IMR-90 (cell line): ENCODE results near the gene HNRNPL. TPM values are rescaled to one million over a fixed set of nuclear protein-coding genes. Genes with fewer than 3 reads are reported as not detected.
A peak's percentile ranks its signal among the peaks of the same experiment; 100 is the strongest.

Experiments
- ATAC-seq: fragments of 200-7000 bp; cut with Tn5 transposase; 2 replicates; pipeline ENCODE4 v1.9.1; 2020; ENCODE audit warnings: low read depth, mild to moderate bottlenecking, moderate library complexity
- BruUV-seq: library from RNA; stranded (reverse); fragments of 400-500 nt; replicated peaks from 2 replicates; lab custom pipeline; 2021; lab: Mats Ljungman, UMichigan
- CTCF ChIA-PET: fragments of 300-600 bp; formaldehyde crosslinking; extraction: SDS; loops from one replicate; lab custom pipeline; 2021; ENCODE audit warnings: antibody characterized with exemption; lab: Yijun Ruan, JAX
- POLR2A ChIA-PET: fragments of 300-600 bp; sonication (Branson Sonifier 250); formaldehyde crosslinking; loops from one replicate; lab custom pipeline; 2022; ENCODE audit warnings: antibody characterized with exemption; ENCODE audit not compliant: unreplicated experiment; lab: Charles Lee
- DNase-seq: peaks from one replicate; pipeline ENCODE4 v3.0.0; 2013
- H2AFZ ChIP-seq: replicated peaks from 2 replicates; pipeline ENCODE3; 2013; ENCODE audit warnings: low read length, mild to moderate bottlenecking; ENCODE audit not compliant: poor library complexity
- H2AK5ac ChIP-seq: 2 replicates; pipeline ENCODE4 v1.6.1; 2013; ENCODE audit warnings: low read depth, low read length, inconsistent platforms
- H2AK9ac ChIP-seq: replicated peaks from 2 replicates; pipeline ENCODE3; 2013; ENCODE audit warnings: mild to moderate bottlenecking, low read depth, low read length, moderate library complexity; ENCODE audit not compliant: poor library complexity
- H2BK120ac ChIP-seq: 2 replicates; pipeline ENCODE4 v1.6.1; 2013; ENCODE audit warnings: low read depth, low read length, inconsistent platforms
- H2BK15ac ChIP-seq: 3 replicates; pipeline ENCODE4 v1.6.1; 2013; ENCODE audit warnings: low read depth, low read length, inconsistent platforms
- H2BK20ac ChIP-seq: 2 replicates; pipeline ENCODE4 v1.6.1; 2013; ENCODE audit warnings: low read depth, mild to moderate bottlenecking, inconsistent platforms, low read length, moderate library complexity
- H2BK5ac ChIP-seq: 2 replicates; pipeline ENCODE4 v1.6.1; 2013; ENCODE audit warnings: mild to moderate bottlenecking, low read depth, low read length, inconsistent platforms; ENCODE audit not compliant: poor library complexity, severe bottlenecking
- H3K14ac ChIP-seq: replicated peaks from 2 replicates; pipeline ENCODE4 v1.6.1; 2013; ENCODE audit warnings: low read depth, low read length, inconsistent platforms
- H3K18ac ChIP-seq: 2 replicates; pipeline ENCODE4 v1.6.1; 2013; ENCODE audit warnings: low read depth, low read length, control low read depth
- H3K23ac ChIP-seq: 2 replicates; pipeline ENCODE4 v1.6.1; 2013; ENCODE audit warnings: low read depth, low read length, inconsistent platforms
- H3K27ac ChIP-seq: 2 replicates; pipeline ENCODE4 v1.5.1; 2013; ENCODE audit warnings: mild to moderate bottlenecking, control low read depth, low read length; ENCODE audit not compliant: insufficient read depth
- H3K27me3 ChIP-seq: 2 replicates; pipeline ENCODE4 v1.6.1; 2013; ENCODE audit warnings: low read length; ENCODE audit not compliant: control insufficient read depth, insufficient read depth
- H3K36me3 ChIP-seq: 2 replicates; pipeline ENCODE4 v1.6.1; 2013; ENCODE audit warnings: low read length, mixed read lengths; ENCODE audit not compliant: control insufficient read depth, insufficient read depth
- H3K4ac ChIP-seq: 2 replicates; pipeline ENCODE4 v1.6.1; 2013; ENCODE audit warnings: low read depth, low read length, inconsistent platforms
- H3K4me1 ChIP-seq: 2 replicates; pipeline ENCODE4 v1.6.1; 2013; ENCODE audit warnings: low read length, mixed read lengths; ENCODE audit not compliant: control insufficient read depth, insufficient read depth
- H3K4me2 ChIP-seq: 2 replicates; pipeline ENCODE4 v1.6.1; 2013; ENCODE audit warnings: low read depth, mild to moderate bottlenecking, control low read depth, low read length, moderate library complexity
- H3K4me3 ChIP-seq: 2 replicates; pipeline ENCODE4 v1.5.1; 2013; ENCODE audit warnings: low read depth, mild to moderate bottlenecking, control low read depth, low read length, moderate library complexity; ENCODE audit not compliant: insufficient read depth
- H3K56ac ChIP-seq: 2 replicates; pipeline ENCODE4 v1.6.1; 2013; ENCODE audit warnings: low read length, inconsistent platforms; ENCODE audit not compliant: insufficient read depth; ENCODE audit errors: extremely low read depth
- H3K79me1 ChIP-seq, 2 experiments: 2 replicates each; pipeline ENCODE4 v1.6.1; 2013; ENCODE audit warnings: low read length in 2 of 2, inconsistent platforms in 1 of 2, low read depth in 1 of 2
- H3K9ac ChIP-seq: 2 replicates; pipeline ENCODE4 v1.6.1; 2013; ENCODE audit warnings: low read depth, low read length, control low read depth
- H3K9me1 ChIP-seq: 2 replicates; pipeline ENCODE4 v1.6.1; 2013; ENCODE audit warnings: low read length, inconsistent platforms; ENCODE audit not compliant: insufficient read depth
- H3K9me3 ChIP-seq: 2 replicates; pipeline ENCODE4 v1.6.1; 2013; ENCODE audit warnings: low read length; ENCODE audit not compliant: control insufficient read depth, insufficient read depth
- H4K20me1 ChIP-seq: 2 replicates; pipeline ENCODE4 v1.6.1; 2013; ENCODE audit warnings: low read length, inconsistent platforms; ENCODE audit not compliant: insufficient read depth
- H4K5ac ChIP-seq: 2 replicates; pipeline ENCODE4 v1.6.1; 2013; ENCODE audit warnings: mild to moderate bottlenecking, low read depth, low read length, control low read depth
- H4K8ac ChIP-seq, 2 experiments: 2 replicates each; pipeline ENCODE4 v1.6.1; 2013; ENCODE audit warnings: low read depth in 2 of 2, low read length in 2 of 2, control low read depth in 1 of 2, inconsistent platforms in 1 of 2
- H4K91ac ChIP-seq: 2 replicates; pipeline ENCODE4 v1.6.1; 2013; ENCODE audit warnings: low read depth, low read length, inconsistent platforms; ENCODE audit not compliant: insufficient read depth
- POLR2A ChIP-seq: IDR thresholded peaks from 2 replicates; pipeline ENCODE4 v1.6.1; 2012; ENCODE audit warnings: mild to moderate bottlenecking, low read depth, low read length
- RFX5 ChIP-seq: IDR thresholded peaks from 2 replicates; pipeline ENCODE4 v1.8.0; 2012; ENCODE audit warnings: low read depth, mild to moderate bottlenecking, low read length, moderate library complexity
- WGBS, 2 experiments: methylation state at CpG; one replicate each; pipeline versions ENCODE4 v1.1.5 to v1.1.7; 2013; ENCODE audit warnings: missing lambda C conversion rate in 2 of 2; ENCODE audit not compliant: insufficient read length in 1 of 2; ENCODE audit errors: extremely low coverage in 2 of 2; 5-methylcytosine and 5-hydroxymethylcytosine counted together
- dilution Hi-C: fragments of 300-500 bp; cut with HindIII; formaldehyde crosslinking; loops from one replicate; pipeline ENCODE4 v1.14.3; 2018; ENCODE audit warnings: low sequenced_read_pairs; ENCODE audit not compliant: unreplicated experiment
- in situ Hi-C: fragments of 300-500 bp; cut with MboI; formaldehyde crosslinking; loops from 3 replicates; pipeline ENCODE4 v1.14.3; 2019; ENCODE audit warnings: low sequenced_read_pairs, inconsistent platforms, mixed read lengths
- intact Hi-C: fragments of 100-400 bp; cut with micrococcal nuclease; formaldehyde crosslinking; loops from 2 replicates; pipeline ENCODE4 v1.10.0; 2022
- polyA plus RNA-seq, 3 experiments: library from polyadenylated mRNA; depleted of rRNA; stranded (reverse); fragments of >200 nt; gene quantifications; 2 replicates each; pipeline ENCODE4 v1.2.3, GENCODE V29; 2012; ENCODE audit warnings: low replicate concordance in 1 of 3
- total RNA-seq: library from RNA; depleted of rRNA; stranded (reverse); fragments of >200 nt; gene quantifications from 2 replicates; pipeline ENCODE4 v1.2.3, GENCODE V29; 2012

The HNRNPL gene
- total and polyA plus RNA-seq, 2 of the 4 experiments (the other 2 are of a cell fraction), result 277 to 429 TPM

DNA sequence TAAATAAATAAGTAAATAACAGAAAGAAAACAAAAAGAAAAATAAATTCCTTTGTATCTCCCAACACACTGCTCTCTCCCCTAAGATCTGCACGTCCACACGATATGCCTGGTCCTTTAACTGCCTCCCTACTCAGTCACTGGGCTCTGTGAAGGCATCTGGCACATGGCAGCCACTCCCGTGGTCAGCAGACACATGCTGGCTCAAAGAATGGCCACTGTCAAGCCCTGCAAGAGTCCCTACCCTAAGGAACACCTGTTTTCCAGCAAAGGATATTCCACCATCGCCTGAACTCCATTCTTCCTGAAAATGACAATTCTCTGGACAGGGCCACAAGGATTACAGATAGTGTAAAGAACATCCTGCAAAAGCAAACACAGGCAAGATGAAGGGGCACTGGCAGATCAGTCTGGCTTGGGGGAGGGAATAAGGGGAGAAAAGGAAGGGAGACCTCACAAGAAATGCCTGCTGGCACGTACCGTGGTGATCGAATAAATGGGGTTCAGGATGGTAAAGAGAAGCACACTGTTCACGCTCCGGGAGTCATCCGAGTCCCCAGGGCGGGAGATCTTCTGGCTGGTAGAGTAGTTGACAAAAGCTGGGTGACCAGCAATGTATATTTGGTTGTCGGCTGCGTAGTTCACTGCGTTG, 4.3 kb downstream of the HNRNPL start:
- H3K9me1 ChIP-seq, result peaks cover 15% of the 10 kb centered on the region
- H3K27ac ChIP-seq, result no peak overlapping the region
- ChIA-PET POLR2A (no interaction called here), CTCF (no interaction called here)
- no peak for TF ChIP-seq RFX5
- TF ChIP-seq POLR2A, result peak; percentile 17; the same call in 1 of the 2 replicates
- H3K4me3 ChIP-seq, result no peak overlapping the region
- 100% methylated on average over 5 of the region's 14 CpGs; no CpG with 5 or more reads in 1 of the 2 experiments for WGBS, 2 experiments
- no peak overlapping the region for H3K9ac ChIP-seq
- H3K27me3 ChIP-seq, result no peaks in the 10 kb centered on the region
- H4K91ac ChIP-seq, result no peak overlapping the region
- intact Hi-C loops (no loop called here), in situ Hi-C loops (no loop called here), dilution Hi-C loops (no loop called here)
- H2BK20ac ChIP-seq, result no peak overlapping the region
- no TSS peak for BruUV-seq
- H2BK120ac ChIP-seq, result no peak overlapping the region
- no peak for ATAC-seq
- no peak overlapping the region for H3K4me2 ChIP-seq
- no peak overlapping the region for H3K56ac ChIP-seq
- peaks cover 4% of the 10 kb centered on the region for H3K4me1 ChIP-seq
- H2AFZ ChIP-seq, result no peak overlapping the region
- no peak overlapping the region for H3K14ac ChIP-seq
- H4K20me1 ChIP-seq, result peaks cover 86% of the 10 kb centered on the region
- no peak overlapping the region for H3K4ac ChIP-seq
- peaks cover 40 to 79% of the 10 kb centered on the region in 2 experiments for H3K79me1 ChIP-seq
- H3K36me3 ChIP-seq, result peaks cover 65% of the 10 kb centered on the region
- H2BK5ac ChIP-seq, result no peak overlapping the region
- no peak overlapping the region for H3K18ac ChIP-seq
- H2AK5ac ChIP-seq, result no peak overlapping the region
- no peak overlapping the region for H4K5ac ChIP-seq
- H3K9me3 ChIP-seq, result no peaks in the 10 kb centered on the region
- no peak overlapping the region; the same call in 1 of the 2 replicates for H3K23ac ChIP-seq
- H4K8ac ChIP-seq, result no peak overlapping the region
- no peak overlapping the region for H2AK9ac ChIP-seq
- no peak overlapping the region for H2BK15ac ChIP-seq
- no peak for DNase-seq
